GM06990 (cell line): ENCODE measurements around the gene ACAD9.

Experiments
- DNase-seq: peaks from one replicate; pipeline ENCODE4 v3.0.0-alpha.2; 2011; ENCODE audit not compliant: insufficient read length; ENCODE audit errors: extremely low read depth
- H3K27me3 ChIP-seq: replicated peaks from 2 replicates; pipeline ENCODE4 v1.6.0; 2011; ENCODE audit warnings: low read length; ENCODE audit not compliant: control insufficient read depth, insufficient read depth
- H3K36me3 ChIP-seq: 2 replicates; pipeline ENCODE4 v1.5.1; 2011; ENCODE audit warnings: low read length; ENCODE audit not compliant: control insufficient read depth, insufficient read depth
- H3K4me3 ChIP-seq: replicated peaks from 2 replicates; pipeline ENCODE4 v1.5.1; 2011; ENCODE audit warnings: low read depth, mild to moderate bottlenecking, control low read depth, low read length
- TF ChIP-seq, protein P1 (sequence below): IDR thresholded peaks from 2 replicates; pipeline ENCODE4 v1.5.1; 2011; ENCODE audit warnings: low read length, control low read depth, mild to moderate bottlenecking, inconsistent platforms; ENCODE audit not compliant: insufficient read depth, poor library complexity, severe bottlenecking

Gene ACAD9

DNA sequence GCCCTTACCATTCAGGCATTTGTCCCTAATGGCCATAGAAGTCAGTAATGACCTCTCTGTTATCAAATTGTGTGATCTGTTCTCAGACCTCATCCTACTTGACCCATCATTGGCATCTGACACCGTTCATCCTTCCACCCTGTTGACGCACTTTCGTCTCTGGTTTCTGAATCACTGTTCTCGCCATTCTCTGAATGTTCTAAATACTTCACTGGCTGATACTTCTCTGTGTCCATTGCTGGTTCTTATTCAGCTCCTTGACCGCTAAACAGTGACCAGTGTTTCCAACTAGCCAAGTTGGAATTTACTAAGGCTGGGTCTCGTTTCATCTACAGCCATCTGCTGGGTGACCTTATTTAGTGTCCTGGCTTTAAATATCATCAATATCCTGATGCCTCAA, 2.2 kb downstream of the ACAD9 start:
- no peak overlapping the region for H3K4me3 ChIP-seq
- H3K36me3 ChIP-seq: no peaks in the 10 kb centered on the region; the same call in 1 of the 2 replicates
- TF ChIP-seq, protein P1, sequence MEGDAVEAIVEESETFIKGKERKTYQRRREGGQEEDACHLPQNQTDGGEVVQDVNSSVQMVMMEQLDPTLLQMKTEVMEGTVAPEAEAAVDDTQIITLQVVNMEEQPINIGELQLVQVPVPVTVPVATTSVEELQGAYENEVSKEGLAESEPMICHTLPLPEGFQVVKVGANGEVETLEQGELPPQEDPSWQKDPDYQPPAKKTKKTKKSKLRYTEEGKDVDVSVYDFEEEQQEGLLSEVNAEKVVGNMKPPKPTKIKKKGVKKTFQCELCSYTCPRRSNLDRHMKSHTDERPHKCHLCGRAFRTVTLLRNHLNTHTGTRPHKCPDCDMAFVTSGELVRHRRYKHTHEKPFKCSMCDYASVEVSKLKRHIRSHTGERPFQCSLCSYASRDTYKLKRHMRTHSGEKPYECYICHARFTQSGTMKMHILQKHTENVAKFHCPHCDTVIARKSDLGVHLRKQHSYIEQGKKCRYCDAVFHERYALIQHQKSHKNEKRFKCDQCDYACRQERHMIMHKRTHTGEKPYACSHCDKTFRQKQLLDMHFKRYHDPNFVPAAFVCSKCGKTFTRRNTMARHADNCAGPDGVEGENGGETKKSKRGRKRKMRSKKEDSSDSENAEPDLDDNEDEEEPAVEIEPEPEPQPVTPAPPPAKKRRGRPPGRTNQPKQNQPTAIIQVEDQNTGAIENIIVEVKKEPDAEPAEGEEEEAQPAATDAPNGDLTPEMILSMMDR: no peak
- DNase-seq: no peak
- H3K27me3 ChIP-seq: no peaks in the 10 kb centered on the region

DNA sequence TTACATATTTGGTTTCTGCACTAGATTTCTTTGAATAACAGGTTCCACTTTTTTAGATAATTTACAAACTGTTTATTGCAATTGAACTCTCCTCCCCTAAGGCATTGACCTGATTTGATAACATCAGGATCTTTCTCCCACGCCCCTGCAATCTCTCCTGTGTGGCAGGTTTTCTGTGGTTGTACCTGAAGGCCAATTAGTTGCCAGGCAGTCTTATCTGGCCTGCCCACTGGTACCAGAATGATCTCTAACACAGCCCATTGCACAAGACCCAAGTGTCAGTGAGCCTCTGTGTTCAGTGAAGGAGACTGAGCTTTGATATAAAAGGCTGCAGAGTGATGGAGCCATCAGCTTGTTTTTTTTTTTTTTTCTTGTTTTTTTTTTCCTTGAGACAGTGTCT, 3.3 kb downstream of the ACAD9 start:
- TF ChIP-seq, protein P1: no peak
- no peak for DNase-seq
- H3K4me3 ChIP-seq: no peak overlapping the region
- H3K27me3 ChIP-seq: no peaks in the 10 kb centered on the region
- no peaks in the 10 kb centered on the region; the same call in none of the 2 replicates for H3K36me3 ChIP-seq

DNA sequence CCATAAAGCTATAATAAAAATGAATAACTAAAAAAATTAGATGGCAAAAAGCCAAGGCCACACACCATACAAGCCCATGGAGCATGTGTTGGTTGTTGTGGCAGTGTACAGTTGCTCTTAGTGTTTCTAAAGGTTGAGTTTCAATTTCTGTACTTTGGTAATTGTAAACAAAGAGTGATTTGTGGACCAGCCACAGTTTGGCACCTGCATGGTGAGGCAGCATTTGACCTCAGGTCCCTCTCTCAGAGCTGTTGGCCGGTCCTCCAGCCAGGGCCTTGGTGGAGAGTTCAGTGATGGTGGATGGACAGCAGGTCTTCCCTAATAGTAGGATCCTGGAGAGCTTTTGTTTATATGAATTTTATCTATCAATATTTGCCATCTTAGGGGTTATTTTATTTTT, 5.6 kb downstream of the ACAD9 start:
- Histone ChIP-seq H3K4me3 (no peak overlapping the region), H3K36me3 (no peaks in the 10 kb centered on the region; the same call in none of the 2 replicates), H3K27me3 (no peaks in the 10 kb centered on the region)
- DNase-seq: no peak
- TF ChIP-seq, protein P1: no peak

DNA sequence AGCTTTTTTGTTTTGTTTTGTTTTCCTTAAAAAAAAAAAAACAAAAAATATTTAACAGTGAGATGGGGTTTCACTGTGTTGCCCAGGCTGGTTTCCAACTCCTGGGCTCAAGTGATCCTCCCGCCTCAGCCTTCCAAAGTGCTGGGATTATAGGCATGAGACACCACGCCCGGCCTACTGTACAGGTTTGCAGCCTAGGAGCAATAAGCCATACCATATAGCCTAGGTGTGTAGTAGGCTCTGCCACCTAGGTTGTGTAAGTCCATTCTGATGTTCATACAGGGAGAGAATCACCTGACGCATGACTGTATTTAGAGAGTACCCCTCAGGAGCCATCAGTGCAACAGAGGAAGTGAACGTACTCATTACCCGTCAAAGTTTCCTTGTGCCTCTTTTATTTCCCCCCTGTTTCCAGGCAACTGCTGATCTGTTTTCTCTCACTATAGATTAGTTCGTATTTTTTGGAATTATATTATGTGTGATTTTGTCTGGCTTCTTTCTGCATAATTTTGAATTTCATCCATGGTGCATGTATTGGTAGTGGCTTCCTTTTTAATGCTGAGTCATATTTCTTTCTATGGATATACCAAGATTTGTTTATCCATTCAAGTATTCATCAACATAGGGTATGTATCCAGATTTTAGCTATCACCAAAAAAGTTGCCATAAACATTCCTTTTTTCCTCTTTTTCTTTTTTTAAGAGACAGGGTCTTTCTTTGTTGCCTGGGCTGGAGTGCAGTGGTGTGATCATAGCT, 9.9 kb downstream of the ACAD9 start:
- Histone ChIP-seq H3K27me3 (no peaks in the 10 kb centered on the region), H3K4me3 (no peak overlapping the region), H3K36me3 (peaks cover 5% of the 10 kb centered on the region)
- DNase-seq: no peak
- TF ChIP-seq, protein P1: no peak

DNA sequence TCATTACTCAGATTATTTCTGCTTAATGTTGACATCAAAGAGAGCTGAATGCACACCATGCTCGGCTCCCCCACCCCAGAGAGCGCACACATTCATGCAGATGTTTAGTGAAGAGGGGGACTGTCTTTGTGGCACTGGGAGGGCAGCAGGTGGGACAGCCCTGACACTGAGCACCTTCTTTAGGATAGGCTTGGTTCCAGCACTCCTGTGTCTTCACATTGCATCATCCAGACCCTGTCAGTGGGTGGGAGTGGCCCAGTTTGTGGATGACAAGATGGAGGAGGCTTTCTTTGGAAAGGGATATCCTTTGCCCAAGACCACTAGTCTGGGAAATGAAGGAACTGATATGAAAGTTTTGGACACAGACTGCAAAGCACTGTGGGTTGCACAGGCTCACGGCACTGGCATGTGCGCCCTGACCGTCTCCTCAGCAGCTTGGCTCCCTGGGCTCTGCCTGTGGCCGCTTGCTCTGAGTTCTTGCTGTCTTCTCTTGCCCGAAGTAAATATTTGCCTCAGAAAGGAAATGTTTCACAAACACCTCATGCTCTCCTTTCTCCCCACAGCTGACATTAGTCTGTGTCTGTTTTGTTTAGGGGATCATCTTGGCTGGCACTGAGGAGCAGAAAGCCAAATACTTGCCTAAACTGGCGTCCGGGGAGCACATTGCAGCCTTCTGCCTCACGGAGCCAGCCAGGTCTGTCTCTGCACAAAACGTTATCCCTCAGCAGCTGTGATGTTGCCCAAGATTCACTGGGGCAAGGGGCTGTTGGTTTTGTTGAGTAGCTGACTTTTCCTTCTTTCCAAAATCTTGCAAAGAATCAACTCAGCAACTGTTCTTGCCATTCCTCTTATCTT, 16.6 kb downstream of the ACAD9 start:
- Histone ChIP-seq H3K36me3 (peaks cover 31% of the 10 kb centered on the region), H3K4me3 (no peak overlapping the region), H3K27me3 (no peaks in the 10 kb centered on the region)
- TF ChIP-seq, protein P1: no peak
- no peak for DNase-seq
